ENCODE data around the gene WFIKKN1.
A peak's percentile ranks its signal among the peaks of the same experiment; 100 is the strongest.

The WFIKKN1 gene

GRCh38 chr16:666572-666971, 35.8 kb downstream of the WFIKKN1 start:
- Histone ChIP-seq H3K27ac (ENCODE audit: extremely low read depth, low read depth, low read length) (no peak overlapping the region), H3K9me3 (ENCODE audit: control insufficient read depth, insufficient read depth, low read depth, low read length) (no peaks in the 10 kb centered on the region), H3K4me1 (ENCODE audit: control insufficient read depth, insufficient read depth, low read length) (no peaks in the 10 kb centered on the region), H3K4me3 (ENCODE audit: low read depth, low read length) (no peak overlapping the region), H3K36me3 (ENCODE audit: control insufficient read depth in 2 of 2, insufficient read depth in 1 of 2, low read length in 2 of 2) (peaks cover 0 to 60% of the 10 kb centered on the region in 2 experiments; a peak in 2 of 3 replicates)
- ChIA-PET POLR2A (interaction anchor here (2.8 to 6.7 kb wide), 2 partner anchors 10 to 14 kb away, joined by 10 to 57 read pairs; partner anchors contain the start of genes RHBDL1 and STUB1), CTCF (interaction anchor here (0.8 to 1.1 kb wide), 2 partner anchors 10 kb away, joined by 4 to 6 read pairs; no protein-coding TSS in a partner anchor)
- TF ChIP-seq ZNF488 (tag by site-specific recombination; IDR thresholded peaks at IDR 0.05) (no peak), SETDB1 (IDR thresholded peaks at IDR 0.05; ENCODE audit: insufficient read length, low read length) (no peak), SP2 (tag by site-specific recombination; IDR thresholded peaks at IDR 0.05) (no peak), TCF7L2 (IDR thresholded peaks at IDR 0.05; ENCODE audit: borderline replicate concordance, low read depth, low read length) (no peak), EGR2 (tag by site-specific recombination; IDR thresholded peaks at IDR 0.05; ENCODE audit: low read depth) (no peak), KLF9 (tag by site-specific recombination; IDR thresholded peaks at IDR 0.05; ENCODE audit: low read depth) (no peak), ZSCAN16 (tag by site-specific recombination; IDR thresholded peaks at IDR 0.05) (no peak), ZNF292 (tag by site-specific recombination; IDR thresholded peaks at IDR 0.05; ENCODE audit: borderline replicate concordance, low read depth) (no peak), KLF10 (tag by site-specific recombination; IDR thresholded peaks at IDR 0.05) (no peak), ZNF449 (tag by site-specific recombination; IDR thresholded peaks at IDR 0.05) (no peak), ZNF747 (tag by site-specific recombination; IDR thresholded peaks at IDR 0.05) (no peak), ZNF561 (tag by site-specific recombination; IDR thresholded peaks at IDR 0.05; ENCODE audit: borderline replicate concordance) (no peak), ZNF791 (tag by site-specific recombination; IDR thresholded peaks at IDR 0.05) (no peak), ZNF571 (tag by site-specific recombination; IDR thresholded peaks at IDR 0.05) (no peak), ZNF394 (tag by site-specific recombination; IDR thresholded peaks at IDR 0.05; ENCODE audit: borderline replicate concordance) (no peak), ZBTB48 (tag by site-specific recombination; IDR thresholded peaks at IDR 0.05) (no peak), HOXD13 (CRISPR knock-in tag; IDR thresholded peaks at IDR 0.05; ENCODE audit: borderline replicate concordance) (no peak), ZNF558 (tag by site-specific recombination; IDR thresholded peaks at IDR 0.05) (no peak)
- TF ChIP-seq, protein P1, sequence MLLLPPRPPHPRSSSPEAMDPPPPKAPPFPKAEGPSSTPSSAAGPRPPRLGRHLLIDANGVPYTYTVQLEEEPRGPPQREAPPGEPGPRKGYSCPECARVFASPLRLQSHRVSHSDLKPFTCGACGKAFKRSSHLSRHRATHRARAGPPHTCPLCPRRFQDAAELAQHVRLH (tag by site-specific recombination; IDR thresholded peaks at IDR 0.05) = no peak

- POLR2A ChIA-PET = interaction anchor here (0.8 to 6.7 kb wide), 5 partner anchors 9 to 95 kb away, joined by 3 to 57 read pairs (median 7); partner anchors contain the start of genes RHBDL1, STUB1 and WDR90
- no peaks in the 10 kb centered on the region for H3K9me3 ChIP-seq (ENCODE audit: control insufficient read depth, insufficient read depth, low read depth, low read length)
- H3K36me3 ChIP-seq (ENCODE audit: control insufficient read depth in 2 of 2, insufficient read depth in 1 of 2, low read length in 2 of 2) = peaks cover 0 to 60% of the 10 kb centered on the region in 2 experiments; a peak in 2 of 3 replicates
- H3K4me1 ChIP-seq (ENCODE audit: control insufficient read depth, insufficient read depth, low read length) = no peaks in the 10 kb centered on the region
- CTCF ChIA-PET = interaction anchor here (0.7 to 1.8 kb wide), 6 partner anchors 8 to 90 kb away, joined by 3 to 7 read pairs (median 4); no protein-coding TSS in a partner anchor
- H3K27ac ChIP-seq (ENCODE audit: extremely low read depth, low read depth, low read length) = peak overlapping the region; percentile 92
- H3K4me3 ChIP-seq (ENCODE audit: low read depth, low read length) = no peak overlapping the region
- TF ChIP-seq ZBTB1 (tag by site-specific recombination; IDR thresholded peaks at IDR 0.05) = no peak
- TF ChIP-seq KLF17 (tag by site-specific recombination; IDR thresholded peaks at IDR 0.05) = no peak
- no peak for TF ChIP-seq ZNF571 (tag by site-specific recombination; IDR thresholded peaks at IDR 0.05)
- no peak for TF ChIP-seq INSM2 (tag by site-specific recombination; IDR thresholded peaks at IDR 0.05)
- TF ChIP-seq, protein P2, sequence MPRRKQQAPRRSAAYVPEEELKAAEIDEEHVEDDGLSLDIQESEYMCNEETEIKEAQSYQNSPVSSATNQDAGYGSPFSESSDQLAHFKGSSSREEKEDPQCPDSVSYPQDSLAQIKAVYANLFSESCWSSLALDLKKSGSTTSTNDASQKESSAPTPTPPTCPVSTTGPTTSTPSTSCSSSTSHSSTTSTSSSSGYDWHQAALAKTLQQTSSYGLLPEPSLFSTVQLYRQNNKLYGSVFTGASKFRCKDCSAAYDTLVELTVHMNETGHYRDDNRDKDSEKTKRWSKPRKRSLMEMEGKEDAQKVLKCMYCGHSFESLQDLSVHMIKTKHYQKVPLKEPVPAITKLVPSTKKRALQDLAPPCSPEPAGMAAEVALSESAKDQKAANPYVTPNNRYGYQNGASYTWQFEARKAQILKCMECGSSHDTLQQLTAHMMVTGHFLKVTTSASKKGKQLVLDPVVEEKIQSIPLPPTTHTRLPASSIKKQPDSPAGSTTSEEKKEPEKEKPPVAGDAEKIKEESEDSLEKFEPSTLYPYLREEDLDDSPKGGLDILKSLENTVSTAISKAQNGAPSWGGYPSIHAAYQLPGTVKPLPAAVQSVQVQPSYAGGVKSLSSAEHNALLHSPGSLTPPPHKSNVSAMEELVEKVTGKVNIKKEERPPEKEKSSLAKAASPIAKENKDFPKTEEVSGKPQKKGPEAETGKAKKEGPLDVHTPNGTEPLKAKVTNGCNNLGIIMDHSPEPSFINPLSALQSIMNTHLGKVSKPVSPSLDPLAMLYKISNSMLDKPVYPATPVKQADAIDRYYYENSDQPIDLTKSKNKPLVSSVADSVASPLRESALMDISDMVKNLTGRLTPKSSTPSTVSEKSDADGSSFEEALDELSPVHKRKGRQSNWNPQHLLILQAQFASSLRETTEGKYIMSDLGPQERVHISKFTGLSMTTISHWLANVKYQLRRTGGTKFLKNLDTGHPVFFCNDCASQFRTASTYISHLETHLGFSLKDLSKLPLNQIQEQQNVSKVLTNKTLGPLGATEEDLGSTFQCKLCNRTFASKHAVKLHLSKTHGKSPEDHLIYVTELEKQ (tag by site-specific recombination; IDR thresholded peaks at IDR 0.05; ENCODE audit: borderline replicate concordance) = no peak
Measured at GRCh38 chr16:667113-667779, 36.5 kb downstream of the WFIKKN1 start.

All from HEK293 (cell line).